Osteocyte (in vitro differentiated cells): Measurements from ENCODE around the gene ARFGAP2. TPM values are rescaled to one million over a fixed set of nuclear protein-coding genes. Genes with fewer than 3 reads are reported as not detected.

Experiments used
- DNase-seq: peaks from one replicate; pipeline ENCODE4 v3.0.0; 2021; ENCODE audit warnings: mixed read lengths; ENCODE audit not compliant: unreplicated experiment; ENCODE audit errors: extremely low spot score
- H3K27ac Mint-ChIP-seq: one replicate; pipeline ENCODE4 v1.8.0; 2021; ENCODE audit warnings: mild to moderate bottlenecking, mixed read lengths; ENCODE audit not compliant: unreplicated experiment
- H3K27me3 Mint-ChIP-seq: one replicate; pipeline ENCODE4 v1.8.0; 2021; ENCODE audit warnings: mixed read lengths; ENCODE audit not compliant: unreplicated experiment
- H3K36me3 Mint-ChIP-seq: one replicate; pipeline ENCODE4 v1.8.0; 2021; ENCODE audit warnings: mixed read lengths; ENCODE audit not compliant: unreplicated experiment
- H3K4me1 Mint-ChIP-seq: one replicate; pipeline ENCODE4 v1.8.0; 2021; ENCODE audit warnings: mixed read lengths; ENCODE audit not compliant: unreplicated experiment
- H3K4me3 Mint-ChIP-seq: one replicate; pipeline ENCODE4 v1.8.0; 2021; ENCODE audit warnings: mild to moderate bottlenecking, moderate library complexity, mixed read lengths; ENCODE audit not compliant: unreplicated experiment
- H3K9me3 Mint-ChIP-seq: one replicate; pipeline ENCODE4 v1.8.0; 2021; ENCODE audit warnings: mixed read lengths; ENCODE audit not compliant: unreplicated experiment
- CTCF ChIP-seq: fragments of 200-600 bp; sonication (generic); IDR thresholded peaks from 2 replicates; pipeline ENCODE4 v1.5.0; 2021; ENCODE audit warnings: antibody characterized with exemption, mild to moderate bottlenecking, moderate library complexity
- long read RNA-seq: library from polyadenylated mRNA; unstranded; transcript quantifications from one replicate; pipeline ENCODE4 v2.0.0, GENCODE V29; 2021
- total RNA-seq: library from RNA; stranded (reverse); gene quantifications from 2 replicates; pipeline ENCODE4 v1.2.1, GENCODE V29; 2021

ARFGAP2 gene
- total RNA-seq = 73.4 and 77.4 TPM in 2 replicates
- long read RNA-seq, transcript ARFGAP2-202 (15 exons, 2,937 nt) = minor isoform, 5 of 183 reads
- long read RNA-seq, transcript ARFGAP2-205 (16 exons, 2,976 nt) = major isoform, 130 of 183 reads
- long read RNA-seq, partial matches to known transcripts = 6 of 183 reads
- long read RNA-seq, other reads (novel, unspliced or antisense) = 35 of 183 reads

DNA sequence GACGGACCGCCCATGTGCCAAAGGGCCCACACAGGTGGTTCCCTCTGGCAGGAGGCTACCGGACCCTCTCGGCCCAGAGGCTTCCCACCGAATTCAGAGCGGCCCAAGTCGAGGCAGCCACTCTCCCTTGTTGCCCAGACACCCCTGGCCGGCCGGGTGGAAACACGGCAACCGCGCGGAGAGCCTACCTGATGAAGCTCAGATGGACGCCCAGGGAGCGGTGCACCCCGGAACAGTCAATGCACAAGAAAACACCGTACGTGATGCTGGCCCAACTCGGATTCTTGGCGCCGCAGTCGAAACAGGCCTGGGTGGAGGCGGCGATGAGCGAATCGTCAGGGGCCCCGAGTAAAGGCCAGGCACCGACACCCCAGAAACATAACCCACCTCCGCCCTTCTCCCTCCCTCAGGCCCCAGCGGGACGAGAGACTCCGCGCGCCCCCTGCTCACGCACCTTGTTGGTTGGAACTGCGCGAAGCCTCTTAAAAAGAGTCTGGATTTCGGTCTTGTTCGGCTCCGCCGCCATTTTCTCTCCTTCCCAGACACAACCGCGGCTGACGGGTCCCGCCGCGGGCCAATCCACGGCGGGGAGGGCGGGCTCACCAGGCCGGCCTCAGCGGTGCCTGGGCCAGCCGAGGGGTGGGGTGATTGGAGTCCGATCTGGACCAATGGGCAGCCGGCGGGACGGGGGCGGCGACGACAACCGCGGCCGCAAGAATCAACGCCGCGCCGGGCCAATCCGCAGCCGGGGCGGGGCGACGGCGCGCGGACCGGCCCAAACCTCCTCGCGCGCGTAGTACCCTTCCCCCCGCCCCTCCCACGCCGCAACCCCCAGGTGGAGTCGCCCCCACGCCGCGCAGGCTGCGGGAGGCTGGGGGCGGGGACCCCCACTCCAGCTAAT, at the start of gene ARFGAP2:
TSS of gene ARFGAP2 (minus strand) at position 552 of the 901 bp plus-strand sequence. CDS start at position 526, 26 bp downstream.
- peaks cover 16% of the 10 kb centered on the region for H3K36me3 Mint-ChIP-seq
- H3K27ac Mint-ChIP-seq = peak within 1 kb of the TSS; percentile 99
- no peaks in the 10 kb centered on the region for H3K9me3 Mint-ChIP-seq
- no peak for TF ChIP-seq CTCF
- peak within 1 kb of the TSS; percentile 97 for H3K4me3 Mint-ChIP-seq
- DNase-seq = peak; percentile 99
- H3K27me3 Mint-ChIP-seq = no peaks in the 10 kb centered on the region
- H3K4me1 Mint-ChIP-seq = peaks cover 28% of the 10 kb centered on the region

- Mint-ChIP-seq H3K36me3 (peaks cover 17% of the 10 kb centered on the region), H3K27me3 (no peaks in the 10 kb centered on the region), H3K27ac (peak overlapping the region; percentile 52), H3K9me3 (no peaks in the 10 kb centered on the region), H3K4me1 (peaks cover 47% of the 10 kb centered on the region), H3K4me3 (no peak overlapping the region)
- TF ChIP-seq CTCF = no peak
- DNase-seq = no peak
These were observed 49.1 kb upstream of the ARFGAP2 start for GRCh38 chr11:47225552-47226400.

- no peaks in the 10 kb centered on the region for H3K27me3 Mint-ChIP-seq
- H3K4me1 Mint-ChIP-seq = peaks cover 70% of the 10 kb centered on the region
- TF ChIP-seq CTCF = no peak
- DNase-seq = no peak
- no peaks in the 10 kb centered on the region for H3K9me3 Mint-ChIP-seq
- peak overlapping the region; percentile 84 for H3K27ac Mint-ChIP-seq
- H3K36me3 Mint-ChIP-seq = peaks cover 15% of the 10 kb centered on the region
- peak overlapping the region; percentile 29 for H3K4me3 Mint-ChIP-seq
These were observed 46.0 kb upstream of the ARFGAP2 start for GRCh38 chr11:47222696-47223095.

GRCh38 chr11:47220401-47220821, 43.7 kb upstream of the ARFGAP2 start:
- Mint-ChIP-seq H3K4me1 (peaks cover 80% of the 10 kb centered on the region), H3K9me3 (no peaks in the 10 kb centered on the region), H3K27ac (peak overlapping the region; percentile 76), H3K27me3 (no peaks in the 10 kb centered on the region), H3K4me3 (peak overlapping the region; percentile 16), H3K36me3 (peaks cover 10% of the 10 kb centered on the region)
- no peak for DNase-seq
- no peak for TF ChIP-seq CTCF
